HCT116 (cell line): ENCODE measurements around the gene NCKAP5. TPM values are rescaled to one million over a fixed set of nuclear protein-coding genes. Genes with fewer than 3 reads are reported as not detected.

Experiments
- ATAC-seq: fragments of 200-7000 bp; cut with Tn5 transposase; 2 replicates; pipeline ENCODE4 v1.9.1; 2020; ENCODE audit warnings: mild to moderate bottlenecking, moderate library complexity
- BruUV-seq: library from RNA; stranded (reverse); fragments of 400-500 nt; replicated peaks from 2 replicates; lab custom pipeline; 2021; lab: Mats Ljungman, UMichigan
- CTCF ChIA-PET: fragments of 300-600 bp; sonication (Branson Sonifier 250); formaldehyde crosslinking; loops from one replicate; lab custom pipeline; 2021; ENCODE audit warnings: antibody characterized with exemption; lab: Charles Lee
- POLR2A ChIA-PET: fragments of 300-600, 350-600 bp; sonication (Branson Sonifier 250); formaldehyde crosslinking; loops from one replicate; lab custom pipeline; 2021; ENCODE audit warnings: antibody characterized with exemption; lab: Charles Lee
- RAD21 ChIA-PET, 2 experiments: fragments of 300-600 bp; sonication (Branson Sonifier 250); formaldehyde crosslinking; loops; one replicate each; lab custom pipeline; 2023; ENCODE audit warnings: low total read pairs in 2 of 2; ENCODE audit not compliant: uncharacterized antibody in 2 of 2, unreplicated experiment in 2 of 2, low non-redundant PET in 1 of 2; lab: Charles Lee
- DNase-seq: peaks from one replicate; pipeline ENCODE4 v3.0.0-alpha.2; 2010; ENCODE audit warnings: low read depth, low spot score
- H2AFZ ChIP-seq: fragments of 200-600 bp; shearing (Covaris generic), sonication (generic); 2 replicates; pipeline ENCODE4 v1.6.1; 2017; ENCODE audit warnings: low read depth, mixed run types, mixed read lengths, antibody characterized with exemption, low read length; ENCODE audit not compliant: poor library complexity, severe bottlenecking
- H3K27ac ChIP-seq: 2 replicates; pipeline ENCODE4 v1.5.1; 2012; ENCODE audit warnings: low read depth, low read length
- H3K27me3 ChIP-seq: fragments of 200-600 bp; sonication (generic); 2 replicates; pipeline ENCODE4 v1.6.1; 2016; ENCODE audit warnings: mixed run types, low read length, mixed read lengths; ENCODE audit not compliant: insufficient read depth
- H3K36me3 ChIP-seq, 2 experiments: fragments of 200-500 bp in 1 of 2; fragments of 200-600 bp in 1 of 2; sonication (Bioruptor generic) in 1 of 2; sonication (generic) in 1 of 2; 2 replicates each; pipeline versions ENCODE4 v1.5.1 to v1.6.1; 2014 to 2016; ENCODE audit warnings: low read length in 2 of 2, inconsistent platforms in 1 of 2, mixed read lengths in 1 of 2, mixed run types in 1 of 2; ENCODE audit not compliant: insufficient read depth in 2 of 2, control insufficient read depth in 1 of 2
- H3K4me1 ChIP-seq, 2 experiments: fragments of 200-600 bp in 1 of 2; sonication (generic) in 1 of 2; 2 replicates each; pipeline versions ENCODE4 v1.5.1 to v1.6.1; 2012 to 2017; ENCODE audit warnings: low read length in 2 of 2, inconsistent platforms in 1 of 2, mild to moderate bottlenecking in 1 of 2, mixed read lengths in 1 of 2, mixed run types in 1 of 2, moderate library complexity in 1 of 2; ENCODE audit not compliant: insufficient read depth in 2 of 2, control insufficient read depth in 1 of 2
- H3K4me2 ChIP-seq: fragments of 200-600 bp; sonication (generic); 2 replicates; pipeline ENCODE4 v1.6.1; 2017; ENCODE audit warnings: mixed run types, low read length, mixed read lengths
- H3K4me3 ChIP-seq, 2 experiments: fragments of 200-600 bp in 1 of 2; sonication (generic) in 1 of 2; replicated peaks in 1 of 2; 2 replicates each; pipeline ENCODE4 v1.5.1; 2011 to 2016; ENCODE audit warnings: low read length in 2 of 2, control low read depth in 1 of 2, low read depth in 1 of 2, mild to moderate bottlenecking in 1 of 2, mixed read lengths in 1 of 2, mixed run types in 1 of 2
- H3K79me2 ChIP-seq: fragments of 200-600 bp; sonication (generic); 2 replicates; pipeline ENCODE4 v1.6.1; 2017; ENCODE audit warnings: mild to moderate bottlenecking, mixed run types, low read length, moderate library complexity, mixed read lengths; ENCODE audit not compliant: insufficient read depth
- H3K9ac ChIP-seq: fragments of 200-600 bp; sonication (generic); 2 replicates; pipeline ENCODE4 v1.6.1; 2016; ENCODE audit warnings: low read length, mixed read lengths
- H3K9me2 ChIP-seq: fragments of 200-600 bp; sonication (generic), shearing (Covaris generic); 2 replicates; pipeline ENCODE4 v1.6.1; 2017; ENCODE audit warnings: mixed run types, mild to moderate bottlenecking, moderate library complexity; ENCODE audit not compliant: insufficient read depth
- H3K9me3 ChIP-seq, 2 experiments: fragments of 200-500 bp in 1 of 2; fragments of 200-600 bp in 1 of 2; sonication (Bioruptor generic) in 1 of 2; sonication (generic) in 1 of 2; 2 replicates each; pipeline ENCODE4 v1.6.1; 2014 to 2017; ENCODE audit warnings: low read length in 2 of 2, mixed read lengths in 2 of 2, inconsistent platforms in 1 of 2, low read depth in 1 of 2, mild to moderate bottlenecking in 1 of 2, mixed run types in 1 of 2, moderate library complexity in 1 of 2; ENCODE audit not compliant: control insufficient read depth in 1 of 2, insufficient read depth in 1 of 2
- H4K20me1 ChIP-seq: fragments of 200-600 bp; sonication (generic), shearing (Covaris generic); 2 replicates; pipeline ENCODE4 v1.6.1; 2017; ENCODE audit warnings: mixed run types, mild to moderate bottlenecking, moderate library complexity; ENCODE audit not compliant: insufficient read depth
- ATF3 ChIP-seq: IDR thresholded peaks from 2 replicates; pipeline ENCODE4 v1.6.1; 2012
- EZH2 ChIP-seq: fragments of 200-600 bp; sonication (generic); IDR thresholded peaks from 2 replicates; pipeline ENCODE4 v1.6.1; 2017; ENCODE audit warnings: antibody characterized with exemption, mixed run types
- FOSL1 ChIP-seq: IDR thresholded peaks from 2 replicates; pipeline ENCODE4 v1.6.1; 2012; ENCODE audit warnings: low read depth
- JUND ChIP-seq: IDR thresholded peaks from 2 replicates; pipeline ENCODE4 v1.6.1; 2012
- POLR2A ChIP-seq: IDR thresholded peaks from 2 replicates; pipeline ENCODE4 v1.7.0; 2011; ENCODE audit warnings: borderline replicate concordance; ENCODE audit not compliant: insufficient read depth, insufficient read length; ENCODE audit errors: extremely low read depth
- SP1 ChIP-seq: IDR thresholded peaks from 2 replicates; pipeline ENCODE4 v1.6.1; 2012; ENCODE audit warnings: low read depth
- SRF ChIP-seq: IDR thresholded peaks from 2 replicates; pipeline ENCODE4 v1.6.1; 2012; ENCODE audit warnings: low read depth
- YY1 ChIP-seq: IDR thresholded peaks from 2 replicates; pipeline ENCODE4 v1.6.1; 2011; ENCODE audit warnings: low read length, low read depth, moderate library complexity, mild to moderate bottlenecking; ENCODE audit not compliant: insufficient replicate concordance; ENCODE audit errors: extremely low read depth
- intact Hi-C: fragments of 100-400 bp; cut with micrococcal nuclease; formaldehyde crosslinking; loops from 2 replicates; pipeline ENCODE4 v1.10.0; 2022
- total RNA-seq: library from RNA; stranded (reverse); gene quantifications from one replicate; pipeline ENCODE4 v1.2.1, GENCODE V29; 2021; ENCODE audit not compliant: unreplicated experiment
- TF ChIP-seq, protein P1 (sequence below): IDR thresholded peaks from 2 replicates; pipeline ENCODE4 v1.6.1; 2012
- TF ChIP-seq, protein P2 (sequence below): IDR thresholded peaks from 2 replicates; pipeline ENCODE4 v1.6.1; 2012; ENCODE audit warnings: low read depth

Gene NCKAP5
- total RNA-seq, 1 experiment from 2014 or later, result 0.30 TPM

DNA sequence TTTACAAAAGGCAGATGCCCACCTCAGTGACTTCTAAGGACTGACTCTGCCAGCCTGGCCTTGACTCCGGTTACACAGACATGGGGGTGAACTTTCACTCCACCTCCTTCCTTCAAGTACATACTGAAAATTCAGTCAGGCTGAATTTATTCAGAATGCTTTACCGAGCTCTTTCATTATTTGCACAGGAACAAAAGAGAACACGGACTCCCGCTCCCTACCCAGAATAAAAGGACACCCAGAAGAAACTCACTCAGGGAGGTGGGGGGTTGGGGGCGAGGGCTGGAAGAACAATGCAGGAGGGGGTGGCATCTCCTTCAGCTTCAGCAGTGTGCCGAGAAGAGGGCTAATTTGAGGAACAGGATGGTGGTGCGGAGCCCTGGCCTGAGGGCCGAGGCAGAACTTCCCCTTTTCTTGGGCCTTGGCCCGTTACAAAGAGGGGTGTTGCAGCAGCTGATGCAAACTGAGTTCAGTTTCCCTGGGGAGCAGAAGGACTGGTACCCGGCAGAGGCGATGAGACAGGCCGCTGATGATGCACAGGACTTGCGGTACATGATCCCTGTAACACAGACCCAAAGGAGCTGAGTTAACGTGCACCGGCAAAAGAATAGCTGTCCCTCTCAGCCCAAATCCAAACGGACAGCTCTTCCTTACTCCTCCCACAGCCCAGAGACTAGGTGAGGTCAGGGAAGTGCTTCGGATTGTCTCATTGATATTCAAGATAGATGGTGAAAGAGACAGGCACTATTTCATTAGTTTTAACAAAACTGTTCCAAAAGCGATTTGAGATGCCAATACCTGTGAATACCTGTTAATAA, 922.3 kb downstream of the NCKAP5 start:
- POLR2A ChIA-PET, result no interaction called here
- no peak overlapping the region for H3K9ac ChIP-seq

More for the DNA sequence above, 922.3 kb downstream of the NCKAP5 start:
- CTCF ChIA-PET, result no interaction called here
- H3K9me2 ChIP-seq, result no peaks in the 10 kb centered on the region
- no peaks in the 10 kb centered on the region for H3K4me1 ChIP-seq
- no peak overlapping the region for H3K4me2 ChIP-seq
- H3K27ac ChIP-seq, result no peak overlapping the region
- no peak overlapping the region for H2AFZ ChIP-seq
- RAD21 ChIA-PET, result no interaction called here
- H3K27me3 ChIP-seq, result no peaks in the 10 kb centered on the region
- no peaks in the 10 kb centered on the region for H3K9me3 ChIP-seq
- H3K36me3 ChIP-seq, result no peaks in the 10 kb centered on the region
- intact Hi-C loops, result no loop called here
- BruUV-seq, result no TSS peak
- no peaks in the 10 kb centered on the region for H4K20me1 ChIP-seq
- H3K4me3 ChIP-seq, result no peak overlapping the region
- TF ChIP-seq EZH2 (no peak), POLR2A (no peak), YY1 (no peak), SP1 (no peak), ATF3 (no peak), JUND (no peak), FOSL1 (no peak), SRF (no peak)
- TF ChIP-seq, protein P1, sequence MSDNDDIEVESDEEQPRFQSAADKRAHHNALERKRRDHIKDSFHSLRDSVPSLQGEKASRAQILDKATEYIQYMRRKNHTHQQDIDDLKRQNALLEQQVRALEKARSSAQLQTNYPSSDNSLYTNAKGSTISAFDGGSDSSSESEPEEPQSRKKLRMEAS, result no peak
- TF ChIP-seq, protein P2, sequence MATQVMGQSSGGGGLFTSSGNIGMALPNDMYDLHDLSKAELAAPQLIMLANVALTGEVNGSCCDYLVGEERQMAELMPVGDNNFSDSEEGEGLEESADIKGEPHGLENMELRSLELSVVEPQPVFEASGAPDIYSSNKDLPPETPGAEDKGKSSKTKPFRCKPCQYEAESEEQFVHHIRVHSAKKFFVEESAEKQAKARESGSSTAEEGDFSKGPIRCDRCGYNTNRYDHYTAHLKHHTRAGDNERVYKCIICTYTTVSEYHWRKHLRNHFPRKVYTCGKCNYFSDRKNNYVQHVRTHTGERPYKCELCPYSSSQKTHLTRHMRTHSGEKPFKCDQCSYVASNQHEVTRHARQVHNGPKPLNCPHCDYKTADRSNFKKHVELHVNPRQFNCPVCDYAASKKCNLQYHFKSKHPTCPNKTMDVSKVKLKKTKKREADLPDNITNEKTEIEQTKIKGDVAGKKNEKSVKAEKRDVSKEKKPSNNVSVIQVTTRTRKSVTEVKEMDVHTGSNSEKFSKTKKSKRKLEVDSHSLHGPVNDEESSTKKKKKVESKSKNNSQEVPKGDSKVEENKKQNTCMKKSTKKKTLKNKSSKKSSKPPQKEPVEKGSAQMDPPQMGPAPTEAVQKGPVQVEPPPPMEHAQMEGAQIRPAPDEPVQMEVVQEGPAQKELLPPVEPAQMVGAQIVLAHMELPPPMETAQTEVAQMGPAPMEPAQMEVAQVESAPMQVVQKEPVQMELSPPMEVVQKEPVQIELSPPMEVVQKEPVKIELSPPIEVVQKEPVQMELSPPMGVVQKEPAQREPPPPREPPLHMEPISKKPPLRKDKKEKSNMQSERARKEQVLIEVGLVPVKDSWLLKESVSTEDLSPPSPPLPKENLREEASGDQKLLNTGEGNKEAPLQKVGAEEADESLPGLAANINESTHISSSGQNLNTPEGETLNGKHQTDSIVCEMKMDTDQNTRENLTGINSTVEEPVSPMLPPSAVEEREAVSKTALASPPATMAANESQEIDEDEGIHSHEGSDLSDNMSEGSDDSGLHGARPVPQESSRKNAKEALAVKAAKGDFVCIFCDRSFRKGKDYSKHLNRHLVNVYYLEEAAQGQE, result no peak
- DNase-seq (no peak), ATAC-seq (no peak)
- H3K79me2 ChIP-seq, result no peaks in the 10 kb centered on the region
